Measurements from ENCODE around the gene SLC66A1. TPM values are rescaled to one million over a fixed set of nuclear protein-coding genes. Genes with fewer than 3 reads are reported as not detected.

Gene SLC66A1
- total RNA-seq, 4 donors from 2014 or later, result 19.1 to 53.9 (median 35.3) TPM

DNA sequence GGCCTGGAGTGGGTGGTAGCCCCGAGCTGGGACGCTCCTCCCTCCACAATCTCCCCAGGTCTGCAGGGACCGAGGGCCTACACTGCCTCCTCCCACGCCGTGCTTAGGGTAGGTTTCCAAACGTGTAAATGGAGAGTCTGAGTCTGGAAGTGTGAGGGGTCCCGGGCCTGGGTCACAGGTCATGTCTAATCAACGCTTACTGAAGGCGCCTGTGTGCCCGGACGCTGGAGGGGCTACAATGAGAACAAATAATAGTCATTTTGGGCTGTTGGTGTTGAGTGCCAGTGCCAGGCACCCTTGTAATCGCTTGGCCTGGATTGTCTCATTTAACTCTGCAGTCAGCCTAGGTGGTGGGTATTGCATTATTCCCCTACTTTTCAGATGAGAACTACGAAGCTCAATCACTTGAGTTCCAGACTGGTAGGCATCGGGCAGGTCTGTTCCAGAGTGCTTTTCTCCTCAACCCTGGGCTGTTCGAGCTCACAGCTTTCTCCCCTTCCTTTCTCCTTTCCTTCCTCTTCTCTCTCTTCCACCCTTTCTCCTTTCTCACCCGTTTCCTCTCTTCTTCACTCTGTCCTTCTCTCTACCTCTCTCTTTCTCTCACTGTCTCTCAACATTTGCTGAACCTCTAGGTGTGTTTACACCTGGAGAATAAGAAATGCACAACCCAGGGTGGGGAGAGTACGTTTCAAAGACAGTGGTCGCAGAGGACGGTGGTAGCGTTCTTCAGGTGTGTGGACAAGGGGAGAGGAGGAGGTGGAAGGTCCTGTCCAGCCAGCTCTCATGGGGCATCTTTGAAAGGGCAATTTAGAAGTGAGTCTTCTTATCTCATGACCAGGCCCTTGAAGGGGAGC is 883 bp downstream of the SLC66A1 start:
- no peaks in the 10 kb centered on the region for H3K36me3 ChIP-seq
- peaks cover 14 to 46% (median 41%) of the 10 kb centered on the region in 4 donors for H3K4me1 ChIP-seq
- no peak for DNase-seq
- peak overlapping the region; percentile 89 to 93 (median 90) for H3K27ac ChIP-seq
- H3K27me3 ChIP-seq, result no peaks in the 10 kb centered on the region
- in situ Hi-C loops (cut with MboI; ENCODE audit: low pct_ligation_motif_present in 1 of 4, low pct_unique_long_range_greater_than_20kb in 1 of 4, low sequenced_read_pairs in 3 of 4), result no loop called here
- H3K4me3 ChIP-seq, result peak overlapping the region; percentile 67 to 89 (median 76)
- no peaks in the 10 kb centered on the region for H3K9me3 ChIP-seq
- intact Hi-C loops (cut with DNase I; ENCODE audit: low total_unique reads), result no loop called here
- TF ChIP-seq POLR2A (IDR thresholded peaks at IDR 0.05) (no peak), EP300 (IDR thresholded peaks at IDR 0.05; ENCODE audit: low read depth) (no peak), POLR2AphosphoS5 (IDR thresholded peaks at IDR 0.05) (no peak)
- TF ChIP-seq, protein P1, sequence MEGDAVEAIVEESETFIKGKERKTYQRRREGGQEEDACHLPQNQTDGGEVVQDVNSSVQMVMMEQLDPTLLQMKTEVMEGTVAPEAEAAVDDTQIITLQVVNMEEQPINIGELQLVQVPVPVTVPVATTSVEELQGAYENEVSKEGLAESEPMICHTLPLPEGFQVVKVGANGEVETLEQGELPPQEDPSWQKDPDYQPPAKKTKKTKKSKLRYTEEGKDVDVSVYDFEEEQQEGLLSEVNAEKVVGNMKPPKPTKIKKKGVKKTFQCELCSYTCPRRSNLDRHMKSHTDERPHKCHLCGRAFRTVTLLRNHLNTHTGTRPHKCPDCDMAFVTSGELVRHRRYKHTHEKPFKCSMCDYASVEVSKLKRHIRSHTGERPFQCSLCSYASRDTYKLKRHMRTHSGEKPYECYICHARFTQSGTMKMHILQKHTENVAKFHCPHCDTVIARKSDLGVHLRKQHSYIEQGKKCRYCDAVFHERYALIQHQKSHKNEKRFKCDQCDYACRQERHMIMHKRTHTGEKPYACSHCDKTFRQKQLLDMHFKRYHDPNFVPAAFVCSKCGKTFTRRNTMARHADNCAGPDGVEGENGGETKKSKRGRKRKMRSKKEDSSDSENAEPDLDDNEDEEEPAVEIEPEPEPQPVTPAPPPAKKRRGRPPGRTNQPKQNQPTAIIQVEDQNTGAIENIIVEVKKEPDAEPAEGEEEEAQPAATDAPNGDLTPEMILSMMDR (IDR thresholded peaks at IDR 0.05), result no peak
- 44 to 74% methylated on average over 5 to 20 of the region's 20 CpGs for WGBS, 2 donors (ENCODE audit: low coverage in 1 of 2)

DNA sequence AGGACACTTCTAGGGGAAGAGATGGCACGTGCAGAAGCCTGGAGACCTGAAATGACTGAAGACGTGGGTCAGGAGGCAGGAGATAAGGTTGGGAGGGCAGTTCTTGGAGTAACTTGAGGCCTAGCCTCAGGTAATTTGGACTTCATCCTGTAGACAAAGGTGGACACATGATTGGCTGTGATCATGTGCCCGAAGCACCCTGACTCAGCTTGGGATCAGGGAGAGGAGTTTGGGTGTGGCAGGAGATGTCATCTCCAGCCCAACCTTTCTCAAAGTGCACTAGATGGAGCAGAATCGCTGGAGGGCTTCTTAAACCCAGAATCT is 1.5 kb downstream of the SLC66A1 start:
- Histone ChIP-seq H3K4me1 (peaks cover 14 to 40% (median 36%) of the 10 kb centered on the region in 4 donors), H3K27ac (no peak overlapping the region), H3K9me3 (no peaks in the 10 kb centered on the region), H3K27me3 (no peaks in the 10 kb centered on the region), H3K36me3 (no peaks in the 10 kb centered on the region), H3K4me3 (no peak overlapping the region)
- in situ Hi-C loops (cut with MboI; ENCODE audit: low pct_ligation_motif_present in 1 of 4, low pct_unique_long_range_greater_than_20kb in 1 of 4, low sequenced_read_pairs in 3 of 4) (no loop called here), intact Hi-C loops (cut with DNase I; ENCODE audit: low total_unique reads) (no loop called here)
- DNase-seq, result no peak
- 92 to 93% methylated on average over 2 to 4 of the region's 4 CpGs for WGBS, 2 donors (ENCODE audit: low coverage in 1 of 2)
- TF ChIP-seq POLR2A (IDR thresholded peaks at IDR 0.05) (no peak), EP300 (IDR thresholded peaks at IDR 0.05; ENCODE audit: low read depth) (no peak), POLR2AphosphoS5 (IDR thresholded peaks at IDR 0.05) (no peak)
- TF ChIP-seq, protein P1 (IDR thresholded peaks at IDR 0.05), result no peak

DNA sequence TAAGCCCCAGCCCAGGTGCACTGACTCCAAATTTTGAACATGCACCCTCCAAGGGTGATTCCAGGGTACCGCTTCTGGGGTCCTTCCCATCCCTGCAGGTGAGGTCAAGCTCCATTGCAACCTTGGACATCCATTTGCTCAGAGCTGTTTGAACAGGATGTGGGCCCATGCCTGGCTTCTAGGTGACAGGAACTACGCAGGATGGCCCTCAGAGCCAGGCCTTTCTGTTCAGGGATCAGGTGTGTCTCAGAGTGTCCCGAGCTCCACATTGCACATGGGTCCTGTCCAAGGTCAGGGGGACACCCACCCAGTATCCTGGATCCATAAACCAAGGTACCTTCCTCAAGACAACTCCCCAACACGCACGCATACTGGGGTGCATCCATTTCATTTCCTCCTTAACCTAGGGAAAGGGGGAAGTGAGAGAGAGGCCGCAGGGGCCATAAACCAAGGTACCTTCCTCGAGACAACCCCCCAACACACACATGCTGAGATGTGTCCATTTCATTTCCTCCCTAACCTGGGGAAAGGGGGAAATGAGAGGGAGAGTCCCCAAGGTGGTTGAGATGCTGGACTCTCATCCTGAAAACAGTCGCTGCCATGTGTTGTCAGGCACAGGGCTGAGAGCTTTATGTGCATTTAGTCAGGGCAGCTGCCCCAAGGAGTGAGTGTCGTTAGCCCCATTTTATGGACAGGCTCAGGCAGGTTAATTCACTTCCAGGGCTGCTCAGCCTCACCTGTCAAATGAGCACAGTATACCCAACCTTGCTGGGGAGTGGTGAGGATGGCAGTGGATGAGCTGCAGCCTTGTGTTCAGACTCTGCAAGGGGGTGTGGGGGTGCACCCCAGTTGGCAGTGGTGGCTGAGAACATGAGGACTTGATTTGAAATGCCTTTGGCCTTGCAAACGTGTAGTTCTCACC is 2.1 kb downstream of the SLC66A1 start:
- TF ChIP-seq, protein P1 (IDR thresholded peaks at IDR 0.05), result no peak
- TF ChIP-seq POLR2AphosphoS5 (IDR thresholded peaks at IDR 0.05), result no peak
- TF ChIP-seq POLR2A (IDR thresholded peaks at IDR 0.05), result no peak
- no peak for TF ChIP-seq EP300 (IDR thresholded peaks at IDR 0.05; ENCODE audit: low read depth)
- no peak overlapping the region for H3K27ac ChIP-seq
- H3K4me3 ChIP-seq, result no peak overlapping the region
- in situ Hi-C loops (cut with MboI; ENCODE audit: low pct_ligation_motif_present in 1 of 4, low pct_unique_long_range_greater_than_20kb in 1 of 4, low sequenced_read_pairs in 3 of 4) (no loop called here), intact Hi-C loops (cut with DNase I; ENCODE audit: low total_unique reads) (no loop called here)
- WGBS, 2 donors (ENCODE audit: low coverage in 1 of 2), result 73 to 78% methylated on average over 2 to 10 of the region's 10 CpGs
- H3K36me3 ChIP-seq, result peaks cover 0 to under 1% (median 0%) of the 10 kb centered on the region in 4 donors
- H3K4me1 ChIP-seq, result peaks cover 14 to 35% (median 30%) of the 10 kb centered on the region in 4 donors
- no peaks in the 10 kb centered on the region for H3K9me3 ChIP-seq
- no peak for DNase-seq
- no peaks in the 10 kb centered on the region for H3K27me3 ChIP-seq
